Measurements from ENCODE around the gene EREG.

The EREG gene

GRCh38 chr4:74433043-74433442 lies 68.1 kb downstream of the EREG start:
- DNase-seq: no peak

- DNase-seq: no peak
Observed at GRCh38 chr4:74433541-74434172, 68.7 kb downstream of the EREG start.

- no peak for DNase-seq
Observed at GRCh38 chr4:74435296-74435695, 70.4 kb downstream of the EREG start.

GRCh38 chr4:74437866-74438265 lies 72.9 kb downstream of the EREG start:
- DNase-seq: no peak
